K562 (cell line): ENCODE results near the gene SYNGR3. TPM values are rescaled to one million over a fixed set of nuclear protein-coding genes. Genes with fewer than 3 reads are reported as not detected.

Experiments
- CAMTA2 ChIP-seq: fragments of 250-450 bp; sonication (Bioruptor Pico); conservative IDR thresholded peaks from 2 replicates; pipeline ENCODE4 v1.5.1; 2022
- CC2D1A ChIP-seq: fragments of 450-650 bp; IDR thresholded peaks from 2 replicates; pipeline ENCODE4 v1.6.1; 2017; ENCODE audit warnings: mild to moderate bottlenecking
- CCNT2 ChIP-seq: IDR thresholded peaks from 2 replicates; pipeline ENCODE4 v1.6.1; 2011; ENCODE audit warnings: borderline replicate concordance, low read depth, mild to moderate bottlenecking, moderate library complexity, mixed read lengths, low read length; ENCODE audit not compliant: insufficient read length; ENCODE audit errors: extremely low read depth
- CREBBP ChIP-seq: IDR thresholded peaks from one replicate; pipeline ENCODE4 v1.6.1; 2012; ENCODE audit warnings: low read depth, mild to moderate bottlenecking, control low read depth, inconsistent platforms, low read length
- FOXK2 ChIP-seq, 2 experiments: fragments of 450-650 bp; IDR thresholded peaks in 1 of 2; conservative IDR thresholded peaks in 1 of 2; 2 replicates each; pipeline ENCODE4 v1.6.1; 2016; ENCODE audit warnings: low read depth in 2 of 2, mild to moderate bottlenecking in 1 of 2
- KLF1 ChIP-seq: fragments of 450-650 bp; IDR thresholded peaks from 2 replicates; pipeline ENCODE4 v1.6.1; 2016; ENCODE audit warnings: missing genetic modification characterization, missing compliant biosample characterization
- NR3C1 ChIP-seq: sonication (generic); formaldehyde crosslinking; IDR thresholded peaks from 2 replicates; pipeline ENCODE4 v1.8.1; 2022; ENCODE audit warnings: missing genetic modification reagents
- NRF1 ChIP-seq, 2 experiments: fragments of 450-650 bp; IDR thresholded peaks in 1 of 2; conservative IDR thresholded peaks in 1 of 2; 2 replicates each; pipeline ENCODE4 v1.6.1; 2014; ENCODE audit warnings: mild to moderate bottlenecking in 2 of 2
- PHF21A ChIP-seq: fragments of 450-650 bp; IDR thresholded peaks from 2 replicates; pipeline ENCODE4 v1.6.1; 2017; ENCODE audit warnings: low read depth, borderline replicate concordance
- PURB ChIP-seq: sonication (generic); formaldehyde crosslinking; IDR thresholded peaks from 2 replicates; pipeline ENCODE4 v1.9.0; 2021; ENCODE audit warnings: low read depth, mild to moderate bottlenecking, missing genetic modification reagents
- SMARCA5 ChIP-seq: fragments of 450-650 bp; IDR thresholded peaks from 2 replicates; pipeline ENCODE4 v1.6.1; 2016
- SRSF3 ChIP-seq: fragments of 200-400 bp; formaldehyde crosslinking; IDR thresholded peaks from 2 replicates; pipeline ENCODE4 v1.6.1; 2016; ENCODE audit warnings: mild to moderate bottlenecking, low read length, moderate library complexity; ENCODE audit not compliant: insufficient read depth
- TBL1XR1 ChIP-seq, 2 experiments: IDR thresholded peaks; 2 replicates each; pipeline ENCODE4 v1.6.1; 2012; ENCODE audit warnings: improper control_type of control experiment in 2 of 2, low read length in 2 of 2, mild to moderate bottlenecking in 1 of 2
- U2AF2 ChIP-seq: fragments of 200-400 bp; formaldehyde crosslinking; optimal IDR thresholded peaks from 2 replicates; pipeline ENCODE3; 2017; ENCODE audit warnings: low read depth, mild to moderate bottlenecking, low read length
- WHSC1 ChIP-seq: IDR thresholded peaks from one replicate; pipeline ENCODE4 v1.6.1; 2012; ENCODE audit warnings: low read length, control low read depth, inconsistent platforms
- ZNF512 ChIP-seq: IDR thresholded peaks from 2 replicates; pipeline ENCODE4 v1.6.1; 2016; ENCODE audit warnings: missing genetic modification characterization, missing compliant biosample characterization
- ZSCAN32 ChIP-seq: fragments of 450-650 bp; formaldehyde crosslinking; IDR thresholded peaks from 2 replicates; pipeline ENCODE4 v1.4.0; 2020; ENCODE audit warnings: mild to moderate bottlenecking, moderate library complexity
- polyA plus RNA-seq, 8 experiments: library from polyadenylated mRNA; depleted of rRNA in 4 of 8; stranded (reverse) in 5 of 8; unstranded in 3 of 8; fragments of >200 nt; fragmentation: Nextera tagmentation in 2 of 8; fragmentation: Illumina TruSeq in 1 of 8; extraction: Ambion mirVana in 2 of 8; extraction: Trizol in 1 of 8; gene quantifications; 2 replicates each; pipeline versions ENCODE4 v1.2.1 to v1.2.3, GENCODE V29; 2011 to 2014; ENCODE audit warnings: inconsistent platforms in 1 of 8, missing spikeins in 1 of 8
- total RNA-seq, 7 experiments: library from RNA; depleted of rRNA in 6 of 7; stranded (reverse); fragments of >200 nt in 6 of 7; fragmentation: Illumina TruSeq in 2 of 7; extraction: Trizol in 2 of 7; gene quantifications; 2 replicates each; pipeline versions ENCODE4 v1.2.1 to v1.2.3, GENCODE V29; 2011 to 2021; ENCODE audit warnings: low replicate concordance in 1 of 7
- TF ChIP-seq, protein P1 (sequence below): fragments of 250-450 bp; sonication (Bioruptor Pico); IDR thresholded peaks from 2 replicates; pipeline ENCODE4 v1.8.0; 2021; ENCODE audit warnings: mild to moderate bottlenecking, moderate library complexity
- TF ChIP-seq, protein P2 (sequence below): sonication (generic); IDR thresholded peaks from 2 replicates; pipeline ENCODE4 v1.6.1; 2016
- TF ChIP-seq, protein P3 (sequence below): fragments of 450-650 bp; IDR thresholded peaks from 2 replicates; pipeline ENCODE4 v1.6.1; 2018; ENCODE audit warnings: mild to moderate bottlenecking, low read depth; ENCODE audit not compliant: partially characterized antibody
- TF ChIP-seq, protein P4 (sequence below): fragments of 250-450 bp; sonication (Bioruptor Pico); IDR thresholded peaks from 2 replicates; pipeline ENCODE4 v1.9.0; 2021; ENCODE audit warnings: mild to moderate bottlenecking, inconsistent platforms

Gene SYNGR3
- total and polyA plus RNA-seq, 9 of the 15 experiments (the other 6 are each of a cell fraction or from before 2014, with no cell fraction given): 3.7 to 69.2 (median 36.3) TPM

DNA sequence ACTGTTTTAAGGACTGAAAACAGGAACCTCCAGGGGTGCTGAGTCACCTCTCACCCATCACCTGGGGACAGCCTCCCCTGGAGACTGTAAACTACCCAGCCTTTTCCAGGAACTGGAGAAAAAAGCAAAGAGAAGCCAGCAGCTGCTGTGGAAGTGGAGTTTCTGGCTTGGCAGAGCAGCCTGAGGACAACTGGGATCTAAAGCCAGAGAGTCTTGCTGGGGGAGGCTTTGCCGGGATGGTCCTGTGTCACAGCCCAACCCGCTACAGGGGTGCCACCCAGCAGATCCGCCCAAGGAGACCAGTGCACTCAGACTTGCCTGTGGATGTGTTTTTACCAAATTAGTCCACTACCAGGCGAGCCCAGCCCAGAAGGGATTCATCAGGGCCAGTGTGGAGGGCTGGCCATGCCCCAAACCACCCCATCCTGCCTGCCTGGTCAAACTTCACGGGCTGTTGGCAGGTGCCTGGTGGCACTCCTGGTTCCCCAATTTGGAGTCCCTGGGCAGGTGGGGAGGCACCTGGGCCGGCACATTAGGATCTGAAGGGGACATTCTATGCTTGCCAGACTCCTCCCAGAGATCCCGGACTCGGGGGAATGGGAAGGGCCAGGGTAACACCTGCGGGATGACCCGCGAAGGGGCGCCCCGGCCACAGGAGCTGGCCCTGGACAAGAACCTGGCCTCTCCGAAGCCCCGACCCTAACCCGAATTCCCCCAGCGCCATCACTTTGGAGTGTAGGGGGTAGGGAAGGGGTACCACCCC is 47.5 kb upstream of the SYNGR3 start (continued):
- TF ChIP-seq, protein P1, sequence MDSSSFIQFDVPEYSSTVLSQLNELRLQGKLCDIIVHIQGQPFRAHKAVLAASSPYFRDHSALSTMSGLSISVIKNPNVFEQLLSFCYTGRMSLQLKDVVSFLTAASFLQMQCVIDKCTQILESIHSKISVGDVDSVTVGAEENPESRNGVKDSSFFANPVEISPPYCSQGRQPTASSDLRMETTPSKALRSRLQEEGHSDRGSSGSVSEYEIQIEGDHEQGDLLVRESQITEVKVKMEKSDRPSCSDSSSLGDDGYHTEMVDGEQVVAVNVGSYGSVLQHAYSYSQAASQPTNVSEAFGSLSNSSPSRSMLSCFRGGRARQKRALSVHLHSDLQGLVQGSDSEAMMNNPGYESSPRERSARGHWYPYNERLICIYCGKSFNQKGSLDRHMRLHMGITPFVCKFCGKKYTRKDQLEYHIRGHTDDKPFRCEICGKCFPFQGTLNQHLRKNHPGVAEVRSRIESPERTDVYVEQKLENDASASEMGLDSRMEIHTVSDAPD (CRISPR knock-in tag): no peak
- no peak for TF ChIP-seq ZSCAN32
- TF ChIP-seq, protein P2, sequence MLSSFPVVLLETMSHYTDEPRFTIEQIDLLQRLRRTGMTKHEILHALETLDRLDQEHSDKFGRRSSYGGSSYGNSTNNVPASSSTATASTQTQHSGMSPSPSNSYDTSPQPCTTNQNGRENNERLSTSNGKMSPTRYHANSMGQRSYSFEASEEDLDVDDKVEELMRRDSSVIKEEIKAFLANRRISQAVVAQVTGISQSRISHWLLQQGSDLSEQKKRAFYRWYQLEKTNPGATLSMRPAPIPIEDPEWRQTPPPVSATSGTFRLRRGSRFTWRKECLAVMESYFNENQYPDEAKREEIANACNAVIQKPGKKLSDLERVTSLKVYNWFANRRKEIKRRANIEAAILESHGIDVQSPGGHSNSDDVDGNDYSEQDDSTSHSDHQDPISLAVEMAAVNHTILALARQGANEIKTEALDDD: 0 out of 2 replicates have a peak, but pooled peaks have one; percentile 27
- 0 out of 4 replicates have a peak, but pooled peaks of 1 of the 2 experiments have one; percentile 25 for TF ChIP-seq NRF1 (conservative IDR thresholded peaks at IDR 0.05 in 1 of 2, IDR thresholded peaks at IDR 0.05 in 1 of 2)
- TF ChIP-seq U2AF2: no peak
- TF ChIP-seq WHSC1: no peak
- TF ChIP-seq CREBBP: no peak
- no peak for TF ChIP-seq ZNF512 (tag)
- no peak; a peak in 1 of 4 replicates for TF ChIP-seq TBL1XR1 (IDR thresholded peaks at IDR 0.05; ENCODE audit: low read length in 2 of 2)
- TF ChIP-seq KLF1 (tag): no peak
- TF ChIP-seq NR3C1: no peak
- TF ChIP-seq PURB (CRISPR knock-in tag): no peak
- no peak for TF ChIP-seq SMARCA5
- TF ChIP-seq, protein P3, sequence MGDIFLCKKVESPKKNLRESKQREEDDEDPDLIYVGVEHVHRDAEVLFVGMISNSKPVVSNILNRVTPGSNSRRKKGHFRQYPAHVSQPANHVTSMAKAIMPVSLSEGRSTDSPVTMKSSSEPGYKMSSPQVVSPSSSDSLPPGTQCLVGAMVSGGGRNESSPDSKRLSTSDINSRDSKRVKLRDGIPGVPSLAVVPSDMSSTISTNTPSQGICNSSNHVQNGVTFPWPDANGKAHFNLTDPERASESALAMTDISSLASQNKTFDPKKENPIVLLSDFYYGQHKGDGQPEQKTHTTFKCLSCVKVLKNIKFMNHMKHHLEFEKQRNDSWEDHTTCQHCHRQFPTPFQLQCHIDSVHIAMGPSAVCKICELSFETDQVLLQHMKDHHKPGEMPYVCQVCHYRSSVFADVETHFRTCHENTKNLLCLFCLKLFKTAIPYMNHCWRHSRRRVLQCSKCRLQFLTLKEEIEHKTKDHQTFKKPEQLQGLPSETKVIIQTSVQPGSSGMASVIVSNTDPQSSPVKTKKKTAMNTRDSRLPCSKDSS: no peak
- TF ChIP-seq CAMTA2 (CRISPR knock-in tag): no peak
- peak; percentile 51 to 62; a peak in 2 of 4 replicates for TF ChIP-seq FOXK2 (conservative IDR thresholded peaks at IDR 0.05 in 1 of 2, IDR thresholded peaks at IDR 0.05 in 1 of 2; ENCODE audit: low read depth in 2 of 2)
- no peak for TF ChIP-seq CCNT2
- no peak for TF ChIP-seq SRSF3
- no peak for TF ChIP-seq PHF21A
- TF ChIP-seq, protein P4, sequence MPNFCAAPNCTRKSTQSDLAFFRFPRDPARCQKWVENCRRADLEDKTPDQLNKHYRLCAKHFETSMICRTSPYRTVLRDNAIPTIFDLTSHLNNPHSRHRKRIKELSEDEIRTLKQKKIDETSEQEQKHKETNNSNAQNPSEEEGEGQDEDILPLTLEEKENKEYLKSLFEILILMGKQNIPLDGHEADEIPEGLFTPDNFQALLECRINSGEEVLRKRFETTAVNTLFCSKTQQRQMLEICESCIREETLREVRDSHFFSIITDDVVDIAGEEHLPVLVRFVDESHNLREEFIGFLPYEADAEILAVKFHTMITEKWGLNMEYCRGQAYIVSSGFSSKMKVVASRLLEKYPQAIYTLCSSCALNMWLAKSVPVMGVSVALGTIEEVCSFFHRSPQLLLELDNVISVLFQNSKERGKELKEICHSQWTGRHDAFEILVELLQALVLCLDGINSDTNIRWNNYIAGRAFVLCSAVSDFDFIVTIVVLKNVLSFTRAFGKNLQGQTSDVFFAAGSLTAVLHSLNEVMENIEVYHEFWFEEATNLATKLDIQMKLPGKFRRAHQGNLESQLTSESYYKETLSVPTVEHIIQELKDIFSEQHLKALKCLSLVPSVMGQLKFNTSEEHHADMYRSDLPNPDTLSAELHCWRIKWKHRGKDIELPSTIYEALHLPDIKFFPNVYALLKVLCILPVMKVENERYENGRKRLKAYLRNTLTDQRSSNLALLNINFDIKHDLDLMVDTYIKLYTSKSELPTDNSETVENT (CRISPR knock-in tag): no peak
- no peak for TF ChIP-seq CC2D1A
